ENCODE data around the gene FRS2.

FRS2 gene

DNA sequence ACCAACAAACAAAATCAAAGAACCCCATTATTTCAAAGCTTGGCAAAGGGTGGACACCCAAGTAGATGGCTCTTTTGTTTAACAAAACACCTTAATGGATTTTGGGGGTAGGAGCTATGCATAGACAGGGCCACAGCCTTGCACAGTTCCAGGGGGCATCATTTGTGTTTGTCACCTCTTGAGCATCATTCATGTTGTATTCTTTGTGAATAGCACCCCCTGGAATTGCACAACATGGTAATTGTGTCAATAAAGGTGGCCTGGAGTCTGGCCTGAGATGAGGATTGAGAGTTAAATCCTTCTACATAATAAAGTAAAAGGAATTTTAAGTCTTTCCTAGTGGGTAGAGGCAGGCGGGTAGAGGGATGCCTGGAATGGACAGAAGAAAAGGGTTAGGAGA lies 3.3 kb upstream of the FRS2 start:
- no peak for DNase-seq

DNA sequence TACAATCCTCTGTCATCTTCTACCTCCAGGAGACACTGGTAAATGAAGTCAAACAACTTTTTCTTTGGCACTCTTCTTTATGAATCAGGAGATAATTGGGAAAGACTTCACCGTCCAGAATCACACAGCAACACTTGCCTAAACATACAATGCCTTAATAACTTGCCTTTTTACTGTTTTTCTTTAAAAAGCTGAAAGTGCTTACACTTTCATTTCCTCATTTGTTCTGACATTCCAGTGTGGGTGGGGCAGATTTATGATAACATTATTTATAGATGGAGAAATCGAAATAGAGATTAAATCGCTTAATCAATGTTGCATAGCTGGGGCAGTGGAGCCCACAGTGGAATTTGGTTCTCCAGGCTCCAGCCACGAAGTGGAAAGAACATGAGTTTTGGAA lies 2.8 kb upstream of the FRS2 start:
- DNase-seq = no peak

DNA sequence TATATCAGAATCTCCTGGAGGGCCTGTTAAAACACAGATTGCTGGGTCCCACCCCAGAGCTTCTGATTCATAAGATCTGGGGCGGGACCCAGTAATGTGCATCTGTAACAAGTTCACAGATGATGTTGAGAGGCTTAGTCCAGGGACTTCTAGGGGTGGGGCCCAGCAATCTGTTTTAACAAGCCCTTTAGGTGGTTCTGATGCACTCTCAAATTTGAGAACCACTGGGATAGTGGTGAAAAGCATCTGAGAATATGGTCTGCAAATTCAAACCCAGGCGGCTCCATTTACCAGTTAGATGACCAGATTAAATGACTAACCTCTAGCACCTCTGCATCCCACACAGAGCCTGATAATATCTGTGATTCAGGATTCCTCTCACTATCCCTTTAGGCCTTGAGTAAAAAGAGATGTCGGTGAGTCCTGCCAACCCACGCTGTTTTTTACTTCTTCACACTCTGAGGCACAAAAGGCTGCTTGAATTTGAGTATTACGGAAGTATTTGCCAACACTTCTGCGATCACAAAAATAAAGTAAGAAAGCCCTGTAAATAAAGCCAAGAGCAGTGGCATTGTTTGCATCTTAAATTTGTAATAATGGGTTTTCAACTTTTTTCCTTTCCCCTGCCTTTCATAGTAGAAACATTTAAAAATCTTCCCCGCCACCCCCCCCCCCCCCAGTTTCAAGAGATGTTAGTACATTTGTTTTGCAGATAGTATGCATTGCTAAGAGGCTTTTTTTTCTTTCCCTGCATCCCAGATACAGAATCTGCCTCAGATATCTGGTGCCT lies 1.8 kb upstream of the FRS2 start:
- no peak for DNase-seq

DNA sequence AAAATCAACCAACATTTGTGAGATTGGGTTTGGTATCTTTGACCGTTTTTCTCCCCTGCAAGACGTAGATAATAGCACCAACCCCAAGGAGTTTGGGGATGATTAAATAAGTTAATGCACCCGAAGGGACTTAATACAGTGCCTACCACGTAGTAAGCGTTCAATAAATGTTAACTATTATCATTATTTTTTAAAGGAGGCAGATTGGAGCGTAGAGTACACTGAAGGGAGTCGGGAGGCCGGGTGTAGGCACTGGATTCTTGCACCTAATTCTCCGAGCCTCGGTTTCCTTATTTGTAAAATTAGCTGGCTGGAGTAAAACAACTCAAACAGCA lies 367 bp upstream of the FRS2 start:
- no peak for DNase-seq

DNA sequence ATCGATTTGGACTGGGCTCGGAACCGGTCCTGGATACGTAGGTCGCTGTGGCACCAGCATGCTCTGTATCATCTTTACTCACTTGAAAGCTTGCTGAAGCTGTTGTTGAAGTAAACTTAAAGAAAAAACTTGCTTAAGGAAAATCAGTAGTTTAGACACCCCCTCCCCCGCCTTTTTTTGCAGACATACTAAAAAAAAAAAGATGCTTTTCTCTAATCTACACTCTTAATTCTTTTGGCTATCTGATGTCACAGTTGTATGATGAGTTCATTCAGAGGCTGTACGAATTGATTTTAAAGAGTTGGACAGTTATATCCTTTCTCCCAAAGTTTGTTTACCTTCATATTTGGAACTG lies 865 bp downstream of the FRS2 start:
- no peak for DNase-seq

DNA sequence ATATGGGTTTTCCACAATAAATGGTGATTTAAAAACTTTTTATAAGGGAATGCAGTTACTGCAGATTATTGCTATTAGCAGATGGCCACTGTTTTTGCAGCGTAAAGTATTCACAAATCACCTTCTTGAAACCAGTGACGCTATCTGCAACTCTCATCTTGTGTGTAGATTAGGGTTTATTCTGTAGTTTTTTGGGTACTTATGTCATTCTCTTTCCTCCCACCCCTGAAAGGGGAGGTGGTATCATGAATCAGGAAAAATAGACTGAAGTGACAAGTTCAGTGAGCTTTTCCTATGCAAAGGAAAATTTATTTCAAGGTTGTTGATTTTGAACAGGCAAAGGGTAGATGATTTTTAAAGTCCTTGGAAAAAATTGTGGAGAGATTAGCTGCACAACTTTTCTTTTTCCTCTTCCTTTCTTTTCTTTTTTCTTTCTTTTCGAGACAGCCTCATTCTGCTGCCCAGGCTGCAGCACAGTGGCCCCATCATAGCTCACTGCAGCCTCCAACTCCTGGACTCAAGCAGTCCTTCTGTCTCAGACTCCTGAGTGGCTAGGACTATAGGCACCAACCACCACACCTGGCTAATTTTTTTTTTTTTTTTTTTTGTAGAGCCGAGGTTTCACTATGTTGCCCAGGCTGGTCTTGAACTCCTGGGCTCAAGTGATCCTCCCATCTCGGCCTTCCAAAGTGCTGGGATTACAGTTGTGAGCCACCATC lies 1.6 kb downstream of the FRS2 start:
- no peak for DNase-seq

DNA sequence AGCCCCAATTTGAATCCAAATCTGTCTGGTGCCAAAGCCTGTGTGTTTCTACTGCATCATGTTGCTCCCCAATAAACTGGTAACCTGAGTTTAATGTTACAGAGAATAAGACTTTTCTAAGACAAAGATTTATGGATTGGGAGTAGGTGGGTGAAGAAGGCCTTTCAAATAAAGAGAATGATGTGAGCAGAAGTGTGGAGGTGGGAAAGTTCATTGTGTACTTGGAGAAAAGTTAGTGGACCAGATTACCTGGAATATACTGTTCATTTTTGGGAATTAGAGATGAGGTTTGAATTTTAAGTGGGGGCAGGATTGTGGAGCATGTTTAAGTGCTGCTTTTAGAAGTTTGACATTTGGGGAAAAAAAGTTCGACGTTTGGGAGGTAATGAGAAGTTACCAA lies 3.1 kb downstream of the FRS2 start:
- no peak for DNase-seq

DNA sequence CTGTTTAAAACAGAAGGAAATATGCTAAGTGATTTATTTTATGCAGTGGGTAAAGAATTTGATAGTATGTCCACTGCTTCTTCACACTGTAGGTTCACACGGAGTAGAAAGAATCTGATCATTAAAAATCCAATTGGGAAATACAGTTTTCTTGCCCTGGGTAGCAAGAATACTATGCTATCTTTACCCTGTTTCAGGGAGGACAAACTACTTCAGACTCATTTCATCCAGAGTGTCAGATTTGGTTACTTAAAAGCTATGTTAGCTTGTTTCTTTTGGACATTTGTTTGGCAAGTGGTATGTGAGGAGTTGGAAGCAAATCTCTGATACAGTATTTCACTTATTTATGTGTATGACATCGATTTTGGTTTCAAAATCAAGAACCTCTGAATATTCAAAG lies 4.3 kb downstream of the FRS2 start:
- DNase-seq = no peak

DNA sequence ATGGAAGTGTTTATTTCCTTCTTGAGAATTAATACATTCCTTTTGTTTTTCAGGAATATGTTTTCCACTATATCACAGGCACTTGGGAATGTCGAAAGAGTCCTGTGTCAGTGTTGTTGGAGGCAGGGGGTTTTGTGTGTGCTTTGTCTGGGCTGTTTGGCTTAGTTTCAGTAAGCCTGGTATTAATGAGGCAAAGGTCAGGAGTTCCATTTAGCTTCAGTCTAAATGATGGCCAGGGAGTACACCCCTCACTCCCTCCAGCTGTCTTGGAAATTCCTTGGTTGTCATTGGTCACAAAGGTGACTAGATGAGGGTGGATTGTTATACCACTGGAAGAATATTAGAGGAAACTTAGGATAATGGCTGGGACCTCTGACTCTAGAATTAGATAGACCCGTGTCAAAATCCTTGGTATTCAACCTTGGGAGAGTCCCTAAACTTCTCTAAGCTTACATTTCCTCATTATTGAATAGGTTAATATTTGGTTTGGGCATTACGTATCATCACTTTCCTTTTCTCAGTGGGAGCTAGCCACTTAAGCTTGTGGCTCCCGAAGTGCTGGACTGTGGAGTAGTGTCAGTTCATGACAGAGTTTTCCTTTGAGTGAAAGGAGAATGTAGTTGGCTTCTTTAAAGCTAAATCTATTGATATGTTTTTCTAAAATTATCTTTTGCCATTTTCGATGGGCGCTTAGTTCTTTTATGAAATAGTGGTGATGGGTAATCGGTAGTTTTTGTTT lies 5.2 kb downstream of the FRS2 start:
- no peak for DNase-seq

DNA sequence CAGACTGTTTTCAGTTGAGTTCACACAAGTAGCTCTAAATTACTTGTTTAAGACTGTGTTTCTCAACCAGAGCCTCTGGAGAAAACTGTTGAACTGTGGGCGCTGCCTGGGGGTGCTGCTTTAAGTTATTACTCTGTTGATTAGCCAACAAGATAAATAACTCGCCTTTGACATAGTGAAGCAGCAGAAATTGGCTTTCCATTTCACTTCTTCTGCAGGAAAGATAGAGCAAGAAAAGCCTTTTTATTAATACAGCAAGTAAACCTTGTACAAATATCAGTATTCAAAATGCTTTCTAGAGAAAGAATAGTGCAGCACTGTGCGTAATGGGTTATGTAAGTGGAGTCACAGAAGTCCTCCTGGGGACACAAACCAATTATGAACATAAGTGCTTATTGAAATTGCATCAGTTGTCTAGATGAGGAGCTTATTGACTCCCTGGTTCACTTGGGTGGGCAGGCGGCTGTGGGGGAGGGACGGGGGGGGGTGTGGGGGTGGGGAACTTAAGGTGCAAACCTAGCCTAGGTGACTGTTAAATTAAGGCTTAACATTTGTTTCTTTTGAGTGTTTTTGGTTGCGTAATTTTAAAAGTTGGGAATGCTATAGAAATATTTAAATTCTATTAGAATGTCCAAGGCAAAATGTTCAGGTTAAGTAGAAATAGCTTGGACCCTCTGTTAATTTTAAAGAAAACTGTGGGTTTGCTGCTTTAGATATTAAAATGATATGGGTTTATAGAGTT lies 6.3 kb downstream of the FRS2 start:
- no peak for DNase-seq

DNA sequence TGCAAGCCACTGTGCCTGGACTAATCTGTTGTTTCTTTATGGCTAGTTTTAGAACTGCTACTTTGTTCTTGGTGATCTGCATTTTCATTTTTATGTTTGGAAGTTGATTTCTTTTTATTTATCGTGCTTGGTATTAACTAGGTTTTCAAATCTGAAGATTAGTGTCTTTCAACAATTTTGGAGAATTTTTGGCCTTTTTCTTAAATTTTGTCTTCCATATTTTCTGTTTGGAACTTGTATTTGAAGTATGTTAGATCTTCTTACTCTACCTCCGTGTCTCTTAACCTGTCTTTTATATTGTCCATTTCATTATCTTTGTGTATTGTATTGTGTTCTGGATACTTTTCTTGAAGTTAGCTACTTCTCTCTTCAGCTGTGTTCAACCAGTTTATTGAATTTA lies 9.5 kb downstream of the FRS2 start:
- no peak for DNase-seq

DNA sequence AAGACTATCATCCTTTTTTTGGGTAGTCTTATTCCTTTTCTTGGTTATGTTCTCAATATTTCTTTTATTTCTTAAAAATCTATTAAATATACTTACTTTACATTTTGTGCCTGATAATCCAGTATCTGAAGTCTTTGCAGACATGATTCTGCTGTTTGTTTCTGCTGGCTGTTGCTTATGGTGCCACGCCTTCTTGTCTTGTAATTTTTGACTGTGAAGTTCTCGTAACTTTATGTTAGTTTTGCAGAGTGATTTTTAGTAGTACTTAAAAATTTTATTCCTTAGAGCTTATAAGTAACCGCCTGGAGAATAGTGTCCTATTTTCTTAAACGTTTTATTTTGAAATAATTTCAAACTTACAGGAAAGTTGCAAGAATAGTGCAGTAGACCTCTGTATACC lies 10.5 kb downstream of the FRS2 start:
- no peak for DNase-seq

DNA sequence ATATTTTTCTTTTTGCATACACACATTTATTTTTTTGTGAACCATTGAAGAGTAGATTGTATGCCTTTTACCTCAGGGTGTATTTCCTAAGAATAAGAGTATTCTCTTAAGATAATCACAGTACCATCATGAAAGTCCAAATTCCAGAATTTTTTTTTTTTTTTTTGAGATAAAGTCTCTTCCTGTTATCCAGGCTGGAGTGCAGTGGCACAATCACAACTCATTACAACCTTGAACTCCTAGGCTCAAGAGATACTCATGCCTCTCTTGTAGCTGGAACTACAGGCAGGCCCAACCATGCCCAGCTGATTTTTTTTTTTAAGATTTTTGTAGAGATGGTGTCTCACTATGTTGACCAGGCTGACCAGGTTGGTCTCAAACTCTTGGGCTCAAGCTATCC lies 10.9 kb downstream of the FRS2 start:
- DNase-seq = no peak

DNA sequence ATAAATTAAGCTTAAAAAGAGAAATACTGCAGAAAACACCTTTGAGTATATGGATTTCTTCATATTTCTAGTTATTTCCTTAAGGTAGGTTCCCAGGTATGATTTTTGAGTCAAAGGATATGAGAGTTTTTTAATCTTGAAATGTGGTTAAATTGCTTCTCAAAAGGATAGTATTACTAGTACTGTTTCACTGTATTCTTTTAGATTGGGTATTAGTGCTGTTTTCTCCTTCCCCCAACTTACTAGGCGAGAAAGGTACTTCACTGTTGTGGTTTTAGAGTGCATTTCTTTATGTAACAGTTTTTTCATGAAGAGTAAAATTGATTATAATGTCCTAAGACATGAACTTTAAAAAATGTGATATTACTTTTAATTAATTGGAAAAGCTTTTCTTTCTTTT lies 13.5 kb downstream of the FRS2 start:
- DNase-seq = no peak

DNA sequence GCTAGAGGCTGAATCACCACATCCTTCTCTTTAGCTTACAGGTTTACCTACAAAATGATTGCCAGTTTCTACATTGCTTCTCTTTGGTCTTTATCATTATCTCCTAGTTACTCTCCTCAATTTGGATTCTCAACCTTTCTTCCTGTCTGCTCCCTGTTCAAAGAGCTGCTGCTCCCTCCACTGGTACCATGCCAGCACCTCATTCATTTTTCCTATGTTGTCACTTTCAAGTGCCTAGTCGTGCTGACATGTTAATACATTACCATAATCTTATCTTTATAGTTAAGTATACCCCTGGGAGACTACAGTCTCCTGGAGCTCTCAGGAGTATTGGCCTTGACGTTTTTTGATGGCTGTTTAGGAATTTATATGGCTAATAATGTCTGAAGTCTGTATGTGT lies 14.2 kb downstream of the FRS2 start:
- DNase-seq = no peak

DNA sequence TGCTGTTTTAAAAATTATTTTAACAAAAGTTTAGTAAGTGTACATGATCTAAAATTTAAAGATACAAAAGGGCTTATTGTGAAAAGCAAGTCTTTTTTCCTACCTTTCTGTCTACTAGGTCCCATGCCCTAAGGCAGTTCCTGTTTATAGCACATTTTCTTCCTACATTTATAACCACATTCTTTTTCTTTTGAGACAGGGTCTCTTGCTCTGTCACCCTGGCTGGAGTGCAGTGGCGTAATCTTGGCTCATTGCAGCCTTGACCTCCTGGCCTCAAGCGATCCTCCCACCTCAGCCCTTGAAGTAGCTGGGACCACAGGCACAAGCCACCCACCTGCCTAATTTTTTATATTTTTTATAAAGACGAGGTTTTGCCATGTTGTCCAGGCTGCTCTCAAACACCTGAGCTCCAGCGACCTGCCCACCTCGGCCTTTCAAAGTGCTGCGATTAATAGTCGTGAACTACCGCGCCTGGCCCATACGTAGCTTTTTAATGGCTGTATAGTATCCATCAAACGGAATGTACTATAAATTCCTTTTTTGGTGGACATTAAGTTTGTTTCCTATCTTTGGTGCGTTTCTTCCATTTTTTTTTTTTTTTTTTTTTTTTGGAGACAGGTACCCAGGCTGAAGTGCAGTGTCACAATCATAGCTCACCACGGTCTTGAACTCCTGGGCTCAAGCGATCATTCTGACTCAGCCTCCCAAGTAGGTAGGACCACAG lies 20.9 kb downstream of the FRS2 start:
- no peak for DNase-seq

DNA sequence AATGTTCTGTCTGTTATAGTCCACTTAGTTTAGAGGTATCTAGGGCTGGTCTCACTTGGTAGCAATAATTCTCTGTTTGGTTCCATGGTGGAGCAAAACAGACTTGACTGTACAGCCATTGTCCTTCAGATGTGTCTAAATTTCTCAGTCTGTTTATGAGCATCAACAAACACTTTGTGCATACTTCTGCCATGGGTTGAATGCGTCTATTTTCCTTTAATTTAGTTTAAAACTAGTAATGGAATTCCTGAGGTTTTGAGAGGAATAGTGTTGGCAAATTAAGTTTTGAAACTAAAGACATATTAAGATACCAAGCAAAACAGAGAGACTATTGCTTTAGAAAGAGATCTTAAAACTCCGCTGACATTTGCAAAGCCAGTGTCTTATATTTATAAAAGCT lies 22.6 kb downstream of the FRS2 start:
- DNase-seq = no peak

DNA sequence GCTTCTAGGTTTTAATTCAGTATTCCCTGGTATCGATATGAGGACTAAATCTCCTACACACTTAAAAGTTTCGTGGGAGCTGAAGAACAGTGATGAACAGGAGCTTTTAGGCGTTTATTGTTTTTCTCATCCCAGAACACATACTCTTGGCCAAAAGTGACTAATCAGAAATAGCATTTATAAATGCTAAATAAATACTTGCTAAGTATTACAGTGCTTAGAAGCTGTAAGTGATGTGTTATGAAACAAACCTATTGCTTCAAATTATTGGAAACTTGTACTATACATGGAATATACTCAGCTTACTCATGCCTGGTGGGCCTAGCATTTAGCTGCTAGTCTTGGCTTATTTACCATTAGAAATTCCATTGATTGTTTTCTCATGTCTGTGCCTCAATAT lies 24.9 kb downstream of the FRS2 start:
- DNase-seq = no peak

DNA sequence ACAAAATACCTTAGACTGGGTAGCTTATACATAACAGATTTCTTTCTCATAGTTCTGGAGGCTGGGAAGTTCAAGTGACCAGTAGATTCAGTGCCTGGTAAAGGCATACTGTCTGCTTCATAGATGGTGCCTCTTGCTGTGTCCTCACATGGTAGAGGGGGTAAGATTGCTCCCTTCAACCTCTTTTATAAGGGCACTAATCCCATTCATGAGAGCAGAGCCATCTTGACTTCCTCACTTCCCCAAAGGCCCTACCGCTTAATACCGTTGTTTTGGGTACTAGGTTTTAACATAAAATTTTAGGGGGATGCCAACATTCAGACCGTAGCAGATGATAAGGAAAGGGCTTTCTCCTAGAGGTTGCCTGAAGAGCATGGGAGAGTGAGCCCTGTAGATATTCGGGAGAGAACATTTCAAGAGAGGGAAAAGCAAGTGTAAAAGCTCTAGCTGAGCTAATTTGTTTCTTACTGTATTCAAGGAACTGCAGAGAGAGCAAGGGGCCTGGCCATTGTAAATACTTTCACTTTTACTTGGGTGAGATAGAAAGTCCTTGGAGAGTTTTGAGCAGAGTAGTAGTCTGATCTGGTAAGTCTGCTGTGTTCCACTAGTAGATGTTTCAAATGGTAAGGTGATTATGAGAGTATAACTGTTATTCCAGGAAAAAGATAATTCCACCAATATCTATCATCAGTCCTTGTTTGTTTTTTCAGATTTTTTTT lies 27.3 kb downstream of the FRS2 start:
- no peak for DNase-seq

DNA sequence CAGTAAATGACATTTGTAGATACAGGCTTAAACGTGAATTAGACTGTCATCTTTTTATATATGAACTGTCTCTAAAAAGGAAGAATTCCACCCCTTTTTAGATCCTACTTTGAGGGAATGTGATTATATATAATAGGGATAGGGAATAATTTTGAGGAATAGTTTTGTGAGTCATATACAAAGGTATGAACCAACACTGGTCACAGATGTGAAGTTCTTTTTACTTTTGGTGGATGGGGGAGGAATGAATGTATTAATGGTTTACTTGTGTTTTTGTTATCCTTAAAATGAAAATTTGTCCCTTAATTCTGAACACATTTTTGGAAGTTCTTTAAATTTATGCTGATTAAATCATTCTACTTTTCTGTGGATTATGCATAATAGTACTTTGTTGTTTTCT lies 30.4 kb downstream of the FRS2 start:
- no peak for DNase-seq

DNA sequence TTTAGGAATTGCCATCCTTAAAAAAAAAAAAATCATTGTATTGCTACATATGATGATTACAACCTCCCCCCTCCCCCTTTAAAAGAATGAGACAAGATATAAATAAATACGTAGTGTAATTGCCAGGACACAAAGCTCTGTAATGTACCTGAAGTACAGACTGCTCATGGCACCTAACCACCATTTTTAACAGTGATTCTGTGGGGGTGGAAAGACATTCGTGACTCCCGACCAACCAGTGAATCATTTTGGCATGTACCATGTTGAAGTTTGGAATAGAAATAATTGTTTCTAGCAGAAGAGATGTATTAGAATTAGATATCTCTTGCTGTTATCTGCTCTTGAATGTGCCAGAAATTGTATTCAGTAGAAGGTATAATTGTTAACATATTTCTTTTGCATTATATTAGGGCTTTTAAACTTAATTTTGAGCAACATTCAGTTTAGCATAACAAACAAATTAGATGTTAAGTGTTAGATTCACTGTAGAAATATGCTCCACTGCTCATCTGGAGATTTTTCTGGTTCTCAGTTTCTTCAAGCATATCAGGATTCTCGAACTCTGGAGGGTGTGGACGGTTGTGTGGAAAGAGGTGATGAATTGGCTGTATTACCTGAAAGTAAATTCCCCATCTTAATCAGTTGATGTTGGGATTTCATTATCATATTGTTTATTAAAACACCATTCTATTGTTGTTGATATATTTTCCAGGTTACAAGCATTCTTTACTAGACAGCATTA lies 31.1 kb downstream of the FRS2 start:
- no peak for DNase-seq

Data from CD4-positive, alpha-beta T cell treated with Interleukin-17A for 4 hours (primary cell).